Astrocyte (in vitro differentiated cells and primary cell): ENCODE measurements around the gene C1orf105. TPM values are rescaled to one million over a fixed set of nuclear protein-coding genes. Genes with fewer than 3 reads are reported as not detected.

Experiments used
- DNase-seq: peaks from one replicate; pipeline ENCODE4 v3.0.0-alpha.2; 2010; ENCODE audit warnings: low read depth
- FAIRE-seq: peaks from 2 replicates; lab custom pipeline; 2011; peaks lifted over from hg19 to GRCh38; lab: Jason Lieb, UNC
- H2AFZ ChIP-seq: 2 replicates; pipeline ENCODE4 v1.6.0; 2012; ENCODE audit warnings: low read depth, low read length, inconsistent platforms
- H3K27ac ChIP-seq: 2 replicates; pipeline ENCODE4 v1.5.1; 2011; ENCODE audit warnings: low read depth, low read length, inconsistent platforms
- H3K27me3 ChIP-seq: 2 replicates; pipeline ENCODE4 v1.6.0; 2011; ENCODE audit warnings: low read length, inconsistent platforms; ENCODE audit not compliant: insufficient read depth
- H3K36me3 ChIP-seq: 2 replicates; pipeline ENCODE4 v1.5.1; 2011; ENCODE audit warnings: low read length, inconsistent platforms; ENCODE audit not compliant: insufficient read depth
- H3K4me1 ChIP-seq: 2 replicates; pipeline ENCODE4 v1.5.1; 2011; ENCODE audit warnings: low read length, inconsistent platforms; ENCODE audit not compliant: insufficient read depth
- H3K4me2 ChIP-seq: 2 replicates; pipeline ENCODE4 v1.6.0; 2012; ENCODE audit warnings: low read length, inconsistent platforms
- H3K4me3 ChIP-seq: 2 replicates; pipeline ENCODE4 v1.5.1; 2011; ENCODE audit warnings: low read depth, mild to moderate bottlenecking, low read length, inconsistent platforms; ENCODE audit not compliant: insufficient read depth
- H3K79me2 ChIP-seq: 2 replicates; pipeline ENCODE4 v1.6.0; 2012; ENCODE audit warnings: mild to moderate bottlenecking, low read length, inconsistent platforms; ENCODE audit not compliant: insufficient read depth
- H3K9ac ChIP-seq: 2 replicates; pipeline ENCODE4 v1.6.0; 2012; ENCODE audit warnings: mild to moderate bottlenecking, low read length, inconsistent platforms
- H3K9me3 ChIP-seq: 2 replicates; pipeline ENCODE4 v1.5.1; 2012; ENCODE audit warnings: low read depth, mild to moderate bottlenecking, low read length, inconsistent platforms; ENCODE audit not compliant: insufficient read depth
- H4K20me1 ChIP-seq: 2 replicates; pipeline ENCODE4 v1.6.0; 2012; ENCODE audit warnings: low read length, inconsistent platforms; ENCODE audit not compliant: insufficient read depth
- H3K27ac Mint-ChIP-seq: one replicate; pipeline ENCODE4 v1.8.0; 2021; ENCODE audit warnings: mild to moderate bottlenecking, mixed read lengths; ENCODE audit not compliant: unreplicated experiment
- H3K27me3 Mint-ChIP-seq: one replicate; pipeline ENCODE4 v1.8.0; 2021; ENCODE audit warnings: low read depth, mixed read lengths; ENCODE audit not compliant: unreplicated experiment
- H3K36me3 Mint-ChIP-seq: one replicate; pipeline ENCODE4 v1.8.0; 2021; ENCODE audit warnings: low read depth, mixed read lengths; ENCODE audit not compliant: unreplicated experiment
- H3K4me1 Mint-ChIP-seq: one replicate; pipeline ENCODE4 v1.8.0; 2021; ENCODE audit warnings: low read depth, mixed read lengths; ENCODE audit not compliant: unreplicated experiment
- H3K4me3 Mint-ChIP-seq: one replicate; pipeline ENCODE4 v1.8.0; 2021; ENCODE audit warnings: mild to moderate bottlenecking, moderate library complexity, mixed read lengths; ENCODE audit not compliant: unreplicated experiment
- H3K9me3 Mint-ChIP-seq: one replicate; pipeline ENCODE4 v1.8.0; 2021; ENCODE audit warnings: mild to moderate bottlenecking, mixed read lengths; ENCODE audit not compliant: unreplicated experiment
- EZH2 ChIP-seq: IDR thresholded peaks from 2 replicates; pipeline ENCODE4 v1.6.1; 2012; ENCODE audit warnings: mild to moderate bottlenecking, low read length, inconsistent platforms; ENCODE audit not compliant: insufficient read depth
- total RNA-seq: library from RNA; stranded (reverse); gene quantifications from 2 replicates; pipeline ENCODE4 v1.2.1, GENCODE V29; 2021
- TF ChIP-seq, protein P1 (sequence below): IDR thresholded peaks from 2 replicates; pipeline ENCODE4 v1.5.1; 2011; ENCODE audit warnings: low read depth, mild to moderate bottlenecking, inconsistent platforms, low read length, moderate library complexity; ENCODE audit not compliant: insufficient read depth

C1orf105 gene
- total RNA-seq, 1 donor from 2014 or later: not detected

DNA sequence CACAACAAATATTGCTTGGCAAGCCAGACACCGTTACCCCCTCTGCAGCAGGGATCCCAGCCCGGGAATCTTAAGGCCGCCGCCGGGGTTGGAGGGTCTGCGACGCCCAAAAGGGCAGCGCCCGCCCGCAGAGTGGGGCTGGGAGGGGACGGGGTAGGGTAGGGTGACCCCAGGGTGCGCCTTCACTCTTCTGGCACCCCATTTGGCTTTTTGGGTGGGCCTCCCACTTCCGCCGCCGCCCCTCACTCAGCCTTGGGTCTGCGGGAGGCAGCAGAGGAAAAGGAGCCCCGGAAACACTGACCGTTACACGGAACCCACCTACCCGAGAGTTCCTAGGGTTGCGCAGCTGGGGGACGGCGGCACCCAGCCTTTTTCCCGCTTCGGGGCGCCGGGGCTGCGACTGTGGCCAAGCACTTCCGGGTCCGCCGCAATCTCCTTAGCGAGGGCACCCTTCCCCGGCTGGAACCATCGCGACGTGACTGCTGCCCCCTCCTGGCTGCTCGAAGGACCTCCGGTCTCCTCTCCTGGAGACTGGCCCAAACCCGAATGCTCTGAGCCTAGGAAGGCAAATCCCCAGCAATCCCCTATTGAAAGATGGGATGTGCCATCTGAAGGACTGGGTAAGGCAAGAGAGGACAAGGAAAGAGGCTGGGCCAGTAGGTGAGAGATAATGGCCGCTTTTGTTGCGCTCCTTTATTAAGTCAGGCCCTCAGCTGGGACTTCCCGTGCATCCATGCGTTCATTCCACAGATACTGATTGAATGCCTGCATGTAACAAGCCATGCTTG is 23.4 kb downstream of the C1orf105 start, which contains the start of gene PIGC:
Gene PIGC (minus strand): TSS at position 404 of the 788 bp plus-strand sequence. CDS start 1,447 bp downstream, outside the sequence.
- peak within 1 kb of the TSS; percentile 97 for H3K4me3 Mint-ChIP-seq
- Histone ChIP-seq H4K20me1 (no peaks in the 10 kb centered on the region), H3K4me3 (peak within 1 kb of the TSS; percentile 73), H3K27ac (peak within 1 kb of the TSS; percentile 74), H3K4me2 (peak within 1 kb of the TSS; percentile 87), H3K36me3 (no peaks in the 10 kb centered on the region), H3K9ac (peak within 1 kb of the TSS; percentile 93), H3K4me1 (peaks cover 10% of the 10 kb centered on the region), H3K79me2 (peaks cover 47% of the 10 kb centered on the region), H3K9me3 (no peaks in the 10 kb centered on the region), H3K27me3 (no peaks in the 10 kb centered on the region), H2AFZ (peak within 1 kb of the TSS; percentile 74)
- H3K27me3 Mint-ChIP-seq: no peaks in the 10 kb centered on the region
- H3K4me1 Mint-ChIP-seq: peaks cover 13% of the 10 kb centered on the region
- DNase-seq (peak; percentile 64), FAIRE-seq (peak; percentile 89)
- peak within 1 kb of the TSS; percentile 77 for H3K27ac Mint-ChIP-seq
- TF ChIP-seq, protein P1, sequence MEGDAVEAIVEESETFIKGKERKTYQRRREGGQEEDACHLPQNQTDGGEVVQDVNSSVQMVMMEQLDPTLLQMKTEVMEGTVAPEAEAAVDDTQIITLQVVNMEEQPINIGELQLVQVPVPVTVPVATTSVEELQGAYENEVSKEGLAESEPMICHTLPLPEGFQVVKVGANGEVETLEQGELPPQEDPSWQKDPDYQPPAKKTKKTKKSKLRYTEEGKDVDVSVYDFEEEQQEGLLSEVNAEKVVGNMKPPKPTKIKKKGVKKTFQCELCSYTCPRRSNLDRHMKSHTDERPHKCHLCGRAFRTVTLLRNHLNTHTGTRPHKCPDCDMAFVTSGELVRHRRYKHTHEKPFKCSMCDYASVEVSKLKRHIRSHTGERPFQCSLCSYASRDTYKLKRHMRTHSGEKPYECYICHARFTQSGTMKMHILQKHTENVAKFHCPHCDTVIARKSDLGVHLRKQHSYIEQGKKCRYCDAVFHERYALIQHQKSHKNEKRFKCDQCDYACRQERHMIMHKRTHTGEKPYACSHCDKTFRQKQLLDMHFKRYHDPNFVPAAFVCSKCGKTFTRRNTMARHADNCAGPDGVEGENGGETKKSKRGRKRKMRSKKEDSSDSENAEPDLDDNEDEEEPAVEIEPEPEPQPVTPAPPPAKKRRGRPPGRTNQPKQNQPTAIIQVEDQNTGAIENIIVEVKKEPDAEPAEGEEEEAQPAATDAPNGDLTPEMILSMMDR: peak; percentile 68
- TF ChIP-seq EZH2: no peak
- no peaks in the 10 kb centered on the region for H3K9me3 Mint-ChIP-seq
- peaks cover 8% of the 10 kb centered on the region for H3K36me3 Mint-ChIP-seq

DNA sequence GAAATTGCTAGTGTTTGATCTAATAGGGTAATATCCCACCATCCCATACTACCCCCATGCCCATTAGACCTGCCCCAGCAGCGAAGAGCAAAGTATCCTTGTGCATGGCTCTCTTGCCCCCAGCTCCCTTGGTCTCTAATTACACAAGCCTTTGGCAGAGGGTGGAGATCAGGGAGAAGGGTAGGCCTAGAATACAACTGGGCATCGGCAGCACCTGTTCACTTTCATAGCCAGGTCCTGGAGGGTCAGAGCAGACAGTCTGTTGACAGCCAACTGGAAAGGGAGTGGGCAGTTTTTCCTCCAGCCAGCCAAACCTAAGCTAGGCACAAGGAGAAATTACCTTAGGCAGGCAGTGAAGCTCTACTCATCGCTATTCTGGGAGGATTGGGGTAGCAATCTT is 26.1 kb downstream of the C1orf105 start:
- H3K4me1 Mint-ChIP-seq: peaks cover 34% of the 10 kb centered on the region
- Histone ChIP-seq H3K4me2 (no peak overlapping the region), H2AFZ (no peak overlapping the region), H3K79me2 (peaks cover 26% of the 10 kb centered on the region), H3K36me3 (no peaks in the 10 kb centered on the region), H3K4me3 (no peak overlapping the region), H4K20me1 (no peaks in the 10 kb centered on the region), H3K27ac (no peak overlapping the region), H3K4me1 (peaks cover 34% of the 10 kb centered on the region), H3K27me3 (no peaks in the 10 kb centered on the region), H3K9me3 (no peaks in the 10 kb centered on the region), H3K9ac (no peak overlapping the region)
- no peaks in the 10 kb centered on the region for H3K9me3 Mint-ChIP-seq
- H3K27ac Mint-ChIP-seq: no peak overlapping the region
- TF ChIP-seq, protein P1: no peak
- DNase-seq (no peak), FAIRE-seq (no peak)
- H3K36me3 Mint-ChIP-seq: peaks cover 6% of the 10 kb centered on the region
- H3K27me3 Mint-ChIP-seq: no peaks in the 10 kb centered on the region
- peak overlapping the region; percentile 57 for H3K4me3 Mint-ChIP-seq

GRCh38 chr1:172447641-172448040 is 27.2 kb downstream of the C1orf105 start:
- Histone ChIP-seq H3K9ac (no peak overlapping the region), H3K27me3 (no peaks in the 10 kb centered on the region), H3K9me3 (no peaks in the 10 kb centered on the region), H4K20me1 (no peaks in the 10 kb centered on the region), H3K4me2 (no peak overlapping the region), H3K79me2 (peaks cover 15% of the 10 kb centered on the region), H3K4me1 (peaks cover 37% of the 10 kb centered on the region), H3K27ac (no peak overlapping the region), H3K4me3 (no peak overlapping the region), H3K36me3 (no peaks in the 10 kb centered on the region), H2AFZ (no peak overlapping the region)
- Mint-ChIP-seq H3K27me3 (no peaks in the 10 kb centered on the region), H3K4me3 (no peak overlapping the region), H3K36me3 (no peaks in the 10 kb centered on the region), H3K9me3 (no peaks in the 10 kb centered on the region), H3K4me1 (peaks cover 31% of the 10 kb centered on the region), H3K27ac (no peak overlapping the region)
- FAIRE-seq: no peak
- TF ChIP-seq EZH2: no peak
- TF ChIP-seq, protein P1: no peak
- no peak for DNase-seq
